HepG2 (cell line): ENCODE measurements around the gene NDOR1. TPM values are rescaled to one million over a fixed set of nuclear protein-coding genes. Genes with fewer than 3 reads are reported as not detected.
A peak's percentile ranks its signal among the peaks of the same experiment; 100 is the strongest.

Source experiments
- FOXO4 ChIP-seq: sonication (generic); formaldehyde crosslinking; conservative IDR thresholded peaks from 2 replicates; pipeline ENCODE4 v1.8.1; 2023; ENCODE audit warnings: missing genetic modification reagents
- TOE1 ChIP-seq: sonication (generic); formaldehyde crosslinking; IDR thresholded peaks from 2 replicates; pipeline ENCODE4 v1.4.0; 2020; ENCODE audit warnings: mild to moderate bottlenecking, missing genetic modification reagents
- ZFP36L1 ChIP-seq: sonication (generic); formaldehyde crosslinking; IDR thresholded peaks from 2 replicates; pipeline ENCODE4 v1.8.0; 2022; ENCODE audit warnings: mild to moderate bottlenecking, missing genetic modification reagents, moderate library complexity
- ZNF225 ChIP-seq: sonication (generic); formaldehyde crosslinking; IDR thresholded peaks from 2 replicates; pipeline ENCODE4 v1.4.0; 2020; ENCODE audit warnings: mild to moderate bottlenecking, missing genetic modification reagents
- ZNF274 ChIP-seq: sonication (generic); formaldehyde crosslinking; IDR thresholded peaks from 2 replicates; pipeline ENCODE4 v1.5.1; 2020; ENCODE audit warnings: mild to moderate bottlenecking, missing genetic modification reagents
- ZNF33B ChIP-seq: sonication (generic); formaldehyde crosslinking; IDR thresholded peaks from 2 replicates; pipeline ENCODE4 v1.5.1; 2020; ENCODE audit warnings: mild to moderate bottlenecking, missing genetic modification reagents
- ZNF468 ChIP-seq: sonication (generic); formaldehyde crosslinking; IDR thresholded peaks from 2 replicates; pipeline ENCODE4 v1.8.0; 2022; ENCODE audit warnings: mild to moderate bottlenecking, moderate library complexity, missing genetic modification reagents
- ZNF598 ChIP-seq: sonication (generic); formaldehyde crosslinking; IDR thresholded peaks from 2 replicates; pipeline ENCODE4 v1.5.1; 2020; ENCODE audit warnings: mild to moderate bottlenecking, missing genetic modification reagents, borderline replicate concordance
- polyA plus RNA-seq, 8 experiments: library from polyadenylated mRNA; depleted of rRNA in 3 of 8; stranded (reverse) in 7 of 8; unstranded in 1 of 8; fragments of >200 nt; fragmentation: Illumina TruSeq in 4 of 8; extraction: Trizol in 4 of 8; gene quantifications; 2 replicates each; pipeline versions ENCODE4 v1.2.1 to v1.2.3, GENCODE V29; 2011 to 2016; ENCODE audit warnings: low read depth in 4 of 8, missing spikeins in 1 of 8, mixed read lengths in 1 of 8; ENCODE audit not compliant: insufficient read depth in 1 of 8
- total RNA-seq, 5 experiments: library from RNA; depleted of rRNA; stranded (reverse); fragments of >200 nt; fragmentation: Illumina TruSeq; extraction: Trizol; gene quantifications; 2 replicates each; pipeline ENCODE4 v1.2.3, GENCODE V29; 2016; ENCODE audit warnings: low read depth in 1 of 5
- TF ChIP-seq, protein P1 (sequence below): sonication (generic); formaldehyde crosslinking; IDR thresholded peaks from 2 replicates; pipeline ENCODE4 v1.5.1; 2020; ENCODE audit warnings: mild to moderate bottlenecking, missing genetic modification reagents, borderline replicate concordance

The NDOR1 gene
- total and polyA plus RNA-seq, 2 of the 13 experiments (the other 11 are each of a cell fraction or from before 2014, with no cell fraction given) = 3.6 to 8.7 TPM

DNA sequence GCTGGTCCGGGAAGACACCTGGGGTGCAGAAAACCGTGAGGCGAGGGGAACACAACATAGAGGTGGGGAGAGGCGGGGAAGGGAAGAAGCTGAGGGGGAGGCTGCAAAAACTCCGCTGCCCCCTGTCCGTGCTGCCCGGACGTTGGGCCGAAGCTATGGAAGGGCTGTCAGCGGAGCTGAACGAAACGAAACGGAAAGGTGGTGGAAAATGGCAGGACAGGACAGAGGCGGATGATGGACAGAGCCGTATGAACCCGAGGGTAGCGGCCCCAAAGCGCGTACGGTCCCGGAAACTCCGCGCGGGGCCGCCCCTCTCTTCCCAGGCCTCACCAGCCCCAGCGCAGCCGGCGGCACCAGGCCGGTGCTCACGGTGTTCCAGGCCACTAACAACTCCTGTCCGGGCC lies 17.4 kb upstream of the NDOR1 start (continued):
- 0 out of 2 replicates have a peak, but pooled peaks have one; percentile 38 for TF ChIP-seq FOXO4 (CRISPR knock-in tag)
- TF ChIP-seq TOE1 = no peak
- TF ChIP-seq ZNF225 = no peak
- 0 out of 2 replicates have a peak, but pooled peaks have one; percentile 39 for TF ChIP-seq ZNF468 (CRISPR knock-in tag)
- peak; percentile 84; the same call in 1 of the 2 replicates for TF ChIP-seq ZNF274
- TF ChIP-seq, protein P1, sequence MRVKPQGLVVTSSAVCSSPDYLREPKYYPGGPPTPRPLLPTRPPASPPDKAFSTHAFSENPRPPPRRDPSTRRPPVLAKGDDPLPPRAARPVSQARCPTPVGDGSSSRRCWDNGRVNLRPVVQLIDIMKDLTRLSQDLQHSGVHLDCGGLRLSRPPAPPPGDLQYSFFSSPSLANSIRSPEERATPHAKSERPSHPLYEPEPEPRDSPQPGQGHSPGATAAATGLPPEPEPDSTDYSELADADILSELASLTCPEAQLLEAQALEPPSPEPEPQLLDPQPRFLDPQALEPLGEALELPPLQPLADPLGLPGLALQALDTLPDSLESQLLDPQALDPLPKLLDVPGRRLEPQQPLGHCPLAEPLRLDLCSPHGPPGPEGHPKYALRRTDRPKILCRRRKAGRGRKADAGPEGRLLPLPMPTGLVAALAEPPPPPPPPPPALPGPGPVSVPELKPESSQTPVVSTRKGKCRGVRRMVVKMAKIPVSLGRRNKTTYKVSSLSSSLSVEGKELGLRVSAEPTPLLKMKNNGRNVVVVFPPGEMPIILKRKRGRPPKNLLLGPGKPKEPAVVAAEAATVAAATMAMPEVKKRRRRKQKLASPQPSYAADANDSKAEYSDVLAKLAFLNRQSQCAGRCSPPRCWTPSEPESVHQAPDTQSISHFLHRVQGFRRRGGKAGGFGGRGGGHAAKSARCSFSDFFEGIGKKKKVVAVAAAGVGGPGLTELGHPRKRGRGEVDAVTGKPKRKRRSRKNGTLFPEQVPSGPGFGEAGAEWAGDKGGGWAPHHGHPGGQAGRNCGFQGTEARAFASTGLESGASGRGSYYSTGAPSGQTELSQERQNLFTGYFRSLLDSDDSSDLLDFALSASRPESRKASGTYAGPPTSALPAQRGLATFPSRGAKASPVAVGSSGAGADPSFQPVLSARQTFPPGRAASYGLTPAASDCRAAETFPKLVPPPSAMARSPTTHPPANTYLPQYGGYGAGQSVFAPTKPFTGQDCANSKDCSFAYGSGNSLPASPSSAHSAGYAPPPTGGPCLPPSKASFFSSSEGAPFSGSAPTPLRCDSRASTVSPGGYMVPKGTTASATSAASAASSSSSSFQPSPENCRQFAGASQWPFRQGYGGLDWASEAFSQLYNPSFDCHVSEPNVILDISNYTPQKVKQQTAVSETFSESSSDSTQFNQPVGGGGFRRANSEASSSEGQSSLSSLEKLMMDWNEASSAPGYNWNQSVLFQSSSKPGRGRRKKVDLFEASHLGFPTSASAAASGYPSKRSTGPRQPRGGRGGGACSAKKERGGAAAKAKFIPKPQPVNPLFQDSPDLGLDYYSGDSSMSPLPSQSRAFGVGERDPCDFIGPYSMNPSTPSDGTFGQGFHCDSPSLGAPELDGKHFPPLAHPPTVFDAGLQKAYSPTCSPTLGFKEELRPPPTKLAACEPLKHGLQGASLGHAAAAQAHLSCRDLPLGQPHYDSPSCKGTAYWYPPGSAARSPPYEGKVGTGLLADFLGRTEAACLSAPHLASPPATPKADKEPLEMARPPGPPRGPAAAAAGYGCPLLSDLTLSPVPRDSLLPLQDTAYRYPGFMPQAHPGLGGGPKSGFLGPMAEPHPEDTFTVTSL (CRISPR knock-in tag) = peak; percentile 48; the same call in 1 of the 2 replicates
- 0 out of 2 replicates have a peak, but pooled peaks have one; percentile 4 for TF ChIP-seq ZNF33B (CRISPR knock-in tag)
- TF ChIP-seq ZFP36L1 (CRISPR knock-in tag) = 0 out of 2 replicates have a peak, but pooled peaks have one; percentile 52
- TF ChIP-seq ZNF598 (CRISPR knock-in tag) = peak; percentile 70; the same call in 1 of the 2 replicates
- TF ChIP-seq, all 625 proteins: peak for 28
